IPS-18c (cell line): Measurements from ENCODE around the gene DYSF.

Experiments used
- H3K4me3 ChIP-seq: 2 replicates; pipeline ENCODE4 v1.7.0; 2013; ENCODE audit warnings: low read depth, mild to moderate bottlenecking, low read length, moderate library complexity; ENCODE audit not compliant: insufficient read depth
- H3K9me3 ChIP-seq: one replicate; pipeline ENCODE4 v1.6.1; 2013; ENCODE audit warnings: mild to moderate bottlenecking, low read length, moderate library complexity; ENCODE audit not compliant: control insufficient read depth, insufficient read depth

DYSF gene

GRCh38 chr2:71465356-71465755 lies 12.0 kb downstream of the DYSF start:
- no peaks in the 10 kb centered on the region for H3K9me3 ChIP-seq
- H3K4me3 ChIP-seq: no peak overlapping the region

GRCh38 chr2:71465961-71466300 lies 12.6 kb downstream of the DYSF start:
- H3K9me3 ChIP-seq: no peaks in the 10 kb centered on the region
- H3K4me3 ChIP-seq: peak overlapping the region; percentile 48

GRCh38 chr2:71466301-71467179 lies 13.2 kb downstream of the DYSF start:
- H3K9me3 ChIP-seq: no peaks in the 10 kb centered on the region
- H3K4me3 ChIP-seq: peak overlapping the region; percentile 48

GRCh38 chr2:71467180-71467815 lies 13.9 kb downstream of the DYSF start:
- no peak overlapping the region; the same call in 1 of the 2 replicates for H3K4me3 ChIP-seq
- no peaks in the 10 kb centered on the region for H3K9me3 ChIP-seq

GRCh38 chr2:71468279-71469015 lies 15.1 kb downstream of the DYSF start:
- Histone ChIP-seq H3K9me3 (no peaks in the 10 kb centered on the region), H3K4me3 (no peak overlapping the region)

- H3K4me3 ChIP-seq: no peak overlapping the region
- H3K9me3 ChIP-seq: no peaks in the 10 kb centered on the region
These were observed 16.3 kb downstream of the DYSF start for GRCh38 chr2:71469403-71470398.

- Histone ChIP-seq H3K9me3 (no peaks in the 10 kb centered on the region), H3K4me3 (no peak overlapping the region)
These were observed 17.9 kb downstream of the DYSF start for GRCh38 chr2:71471276-71471675.

- Histone ChIP-seq H3K9me3 (no peaks in the 10 kb centered on the region), H3K4me3 (no peak overlapping the region)
These were observed 18.7 kb downstream of the DYSF start for GRCh38 chr2:71472019-71472418.

- Histone ChIP-seq H3K4me3 (no peak overlapping the region), H3K9me3 (no peaks in the 10 kb centered on the region)
These were observed 20.1 kb downstream of the DYSF start for GRCh38 chr2:71473346-71474031.

- Histone ChIP-seq H3K4me3 (no peak overlapping the region), H3K9me3 (no peaks in the 10 kb centered on the region)
These were observed 20.9 kb downstream of the DYSF start for GRCh38 chr2:71474116-71474743.

- no peak overlapping the region; the same call in 1 of the 2 replicates for H3K4me3 ChIP-seq
- no peaks in the 10 kb centered on the region for H3K9me3 ChIP-seq
These were observed 21.5 kb downstream of the DYSF start for GRCh38 chr2:71474744-71475397.

GRCh38 chr2:71476495-71476894 lies 23.1 kb downstream of the DYSF start:
- Histone ChIP-seq H3K9me3 (no peaks in the 10 kb centered on the region), H3K4me3 (no peak overlapping the region)

GRCh38 chr2:71477231-71477691 lies 23.9 kb downstream of the DYSF start:
- H3K4me3 ChIP-seq: no peak overlapping the region
- no peaks in the 10 kb centered on the region for H3K9me3 ChIP-seq

GRCh38 chr2:71478806-71479205 lies 25.4 kb downstream of the DYSF start:
- Histone ChIP-seq H3K9me3 (no peaks in the 10 kb centered on the region), H3K4me3 (no peak overlapping the region)

- Histone ChIP-seq H3K9me3 (no peaks in the 10 kb centered on the region), H3K4me3 (no peak overlapping the region)
These were observed 25.9 kb downstream of the DYSF start for GRCh38 chr2:71479261-71479660.
